Spinal cord (tissue), 10 donors: ENCODE measurements around the gene CCT2. TPM values are rescaled to one million over a fixed set of nuclear protein-coding genes. Genes with fewer than 3 reads are reported as not detected.

ENCODE experiments used
- DNase-seq, 6 donors: peaks; one replicate each; pipeline versions ENCODE4 v3.0.0 to v3.0.0-alpha.2; 2013 to 2015; ENCODE audit warnings: low spot score in 6 of 6, low read depth in 4 of 6
- H3K27ac ChIP-seq: one replicate; pipeline ENCODE4 v1.5.1; 2013; ENCODE audit warnings: low read depth, low read length, control low read depth
- H3K27me3 ChIP-seq: one replicate; pipeline ENCODE4 v1.6.1; 2013; ENCODE audit warnings: low read length; ENCODE audit not compliant: control insufficient read depth, insufficient read depth
- H3K36me3 ChIP-seq: one replicate; pipeline ENCODE4 v1.6.1; 2013; ENCODE audit warnings: low read length; ENCODE audit not compliant: control insufficient read depth, insufficient read depth
- H3K4me1 ChIP-seq: one replicate; pipeline ENCODE4 v1.6.1; 2013; ENCODE audit warnings: low read length; ENCODE audit not compliant: control insufficient read depth, insufficient read depth
- H3K4me3 ChIP-seq: one replicate; pipeline ENCODE4 v1.5.1; 2013; ENCODE audit warnings: low read depth, low read length, control low read depth
- H3K9me3 ChIP-seq: one replicate; pipeline ENCODE4 v1.6.1; 2013; ENCODE audit warnings: low read length; ENCODE audit not compliant: control insufficient read depth, insufficient read depth
- WGBS: methylation state at CpG from one replicate; pipeline ENCODE4 v1.1.5; 2013; ENCODE audit warnings: missing lambda C conversion rate; ENCODE audit not compliant: insufficient coverage; 5-methylcytosine and 5-hydroxymethylcytosine counted together
- long read RNA-seq, 4 donors: transcript quantifications; one replicate each; lab custom pipeline, GENCODE V29; 2026
- polyA plus RNA-seq, 2 donors: library from polyadenylated mRNA; unstranded; fragments of 120-200 nt; gene quantifications; one replicate each; pipeline ENCODE4 v1.2.1, GENCODE V29; 2013; ENCODE audit not compliant: insufficient read length in 2 of 2
- total RNA-seq, 2 donors: library from RNA; depleted of rRNA in 1 of 2; stranded (reverse); fragments of 120-200 nt in 1 of 2; fragments of >200 nt in 1 of 2; gene quantifications; one replicate each; pipeline versions ENCODE4 v1.2.3 to v1.2.4, GENCODE V29; 2013 to 2014
- donor health status: healthy.

CCT2 gene
- total RNA-seq (100 to 1,000 TPM; 207 to 220 TPM), polyA plus RNA-seq (100 to 1,000 TPM; 207 to 208 TPM)
- long read RNA-seq, donor 1, transcript CCT2-211 (2 exons, 567 nt): minor isoform, 26 of 169 reads
- long read RNA-seq, donor 1, transcript CCT2-201 (16 exons, 2,041 nt): major isoform, 38 of 169 reads
- long read RNA-seq, donor 1, partial matches to known transcripts: 100 of 169 reads
- long read RNA-seq, donor 1, other reads (novel, unspliced or antisense): 0 of 169 reads
- long read RNA-seq, donor 2, transcript CCT2-201 (16 exons, 2,041 nt): major isoform, 15 of 33 reads
- long read RNA-seq, donor 2, partial matches to known transcripts: 11 of 33 reads
- long read RNA-seq, donor 2, other reads (novel, unspliced or antisense): 0 of 33 reads
- long read RNA-seq, donor 3, transcript CCT2-201 (16 exons, 2,041 nt): major isoform, 17 of 39 reads
- long read RNA-seq, donor 3, transcript CCT2-211 (2 exons, 567 nt): minor isoform, 5 of 39 reads
- long read RNA-seq, donor 3, partial matches to known transcripts: 14 of 39 reads
- long read RNA-seq, donor 3, other reads (novel, unspliced or antisense): 0 of 39 reads
- long read RNA-seq, donor 4, transcript CCT2-211 (2 exons, 567 nt): minor isoform, 27 of 179 reads
- long read RNA-seq, donor 4, transcript CCT2-201 (16 exons, 2,041 nt): major isoform, 31 of 179 reads
- long read RNA-seq, donor 4, partial matches to known transcripts: 110 of 179 reads
- long read RNA-seq, donor 4, other reads (novel, unspliced or antisense): 0 of 179 reads

DNA sequence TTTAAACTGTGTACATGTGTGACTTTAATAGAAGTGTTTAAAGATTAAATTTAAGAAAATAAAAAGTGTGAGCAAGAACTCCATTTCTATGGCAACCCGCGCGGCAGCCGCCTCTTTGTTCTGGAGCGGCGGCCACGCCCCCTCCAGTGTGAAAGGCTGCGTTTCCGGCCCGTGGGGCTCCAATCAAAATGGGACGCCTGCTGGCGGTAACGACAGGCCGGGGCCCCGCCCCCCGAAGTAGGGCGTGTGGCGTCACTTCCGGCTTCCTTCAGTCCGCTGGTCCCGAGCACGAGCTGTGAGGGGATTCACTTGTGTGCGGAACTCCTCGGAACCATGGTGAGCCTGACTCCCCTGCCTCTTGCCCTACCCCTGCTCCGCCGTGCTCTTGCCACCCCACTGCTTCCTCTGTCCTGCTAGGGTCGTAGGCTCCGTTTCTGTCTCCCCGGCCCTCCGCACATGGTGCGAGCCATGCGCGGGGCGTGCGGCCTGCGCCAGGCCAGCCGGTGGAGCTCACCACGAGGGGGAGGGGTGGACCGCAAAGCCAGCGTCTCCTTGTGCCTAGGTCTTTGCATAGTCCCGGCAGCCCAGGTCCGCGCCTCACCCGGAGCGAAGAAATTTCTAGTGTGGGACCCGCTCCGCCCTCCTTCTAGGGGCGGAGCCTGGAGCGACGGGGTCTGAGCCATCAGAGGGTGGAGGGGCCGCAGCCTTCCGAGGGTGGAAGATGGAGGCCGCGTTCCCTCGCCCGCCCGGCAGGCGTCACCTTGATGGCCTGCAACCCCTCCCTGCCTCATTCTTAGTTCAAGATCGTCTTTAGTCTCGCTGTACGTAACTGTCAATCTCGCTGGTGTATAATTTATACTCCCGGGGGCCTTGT is at the start of gene CCT2:
Gene CCT2 (plus strand): TSS at position 271 of the 874 bp plus-strand sequence. CDS start 63 bp downstream, at position 334.
- Histone ChIP-seq H3K4me3 (peak within 1 kb of the TSS; percentile 97), H3K9me3 (no peaks in the 10 kb centered on the region), H3K4me1 (peaks cover 5% of the 10 kb centered on the region), H3K36me3 (peaks cover 16% of the 10 kb centered on the region), H3K27me3 (no peaks in the 10 kb centered on the region), H3K27ac (peak within 1 kb of the TSS; percentile 95)
- WGBS: 0% methylated on average over 63 of the region's 63 CpGs
- DNase-seq: peak; percentile 88 to 99 (median 92)

DNA sequence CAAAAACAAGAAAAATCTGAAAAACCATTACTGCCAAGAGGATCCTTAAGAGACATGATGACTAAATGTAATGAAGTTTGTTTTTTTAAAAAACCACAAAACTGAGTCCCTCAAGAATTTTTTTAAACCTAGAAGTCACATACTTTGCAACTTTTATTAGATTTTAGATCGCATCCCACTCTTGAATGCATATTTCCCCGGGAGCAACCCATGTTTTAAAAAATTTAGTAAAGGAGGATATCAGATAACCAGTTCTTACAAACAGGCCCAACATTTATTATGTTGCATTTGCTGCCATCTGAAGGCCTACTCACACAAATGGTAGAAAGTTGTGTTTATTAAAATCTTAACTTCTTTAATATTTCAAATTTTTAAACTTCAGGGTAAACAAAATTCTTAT is 44.3 kb upstream of the CCT2 start:
- Histone ChIP-seq H3K4me3 (no peak overlapping the region), H3K4me1 (peaks cover 4% of the 10 kb centered on the region), H3K9me3 (no peaks in the 10 kb centered on the region), H3K36me3 (no peaks in the 10 kb centered on the region), H3K27ac (no peak overlapping the region), H3K27me3 (no peaks in the 10 kb centered on the region)
- no peak for DNase-seq
- WGBS: no CpG with 5 or more reads among the region's 2 CpGs

DNA sequence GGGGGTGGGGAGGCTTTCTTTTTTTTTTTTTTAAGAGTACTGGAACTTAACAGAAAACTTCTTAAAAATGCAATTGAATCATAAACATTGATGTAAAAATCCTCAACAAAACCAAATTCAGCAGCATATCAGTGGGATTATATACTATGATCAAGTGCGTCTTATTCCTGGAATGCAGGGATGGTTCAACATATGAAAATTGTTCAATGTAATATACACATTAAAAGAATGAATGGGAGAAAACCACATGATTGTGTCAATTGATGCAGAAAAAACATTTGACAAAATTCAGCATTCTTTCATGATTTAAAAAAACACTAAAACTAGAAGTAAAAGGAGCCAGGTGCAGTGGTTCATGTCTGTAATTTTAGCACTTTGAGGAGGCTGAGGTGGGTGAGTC is 41.2 kb upstream of the CCT2 start:
- no peak for DNase-seq
- no CpG with 5 or more reads among the region's 1 CpG for WGBS

DNA sequence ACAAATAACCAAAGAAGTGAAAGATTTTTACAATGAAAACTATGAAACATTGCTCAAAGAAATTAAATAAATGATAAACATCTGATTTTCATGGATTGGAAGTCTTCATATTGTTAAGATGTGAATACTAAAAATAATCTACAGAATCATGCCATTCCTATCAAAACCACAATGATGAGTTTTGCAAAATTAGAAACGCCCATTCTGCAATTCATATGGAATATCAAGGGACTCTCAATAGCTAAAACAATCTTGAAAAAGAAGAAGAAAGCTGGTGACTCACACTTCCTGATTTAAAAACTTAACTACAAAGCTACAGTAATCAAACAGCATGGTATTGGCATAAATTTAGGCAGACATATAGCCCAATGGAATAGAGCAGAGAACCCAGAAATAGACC is 40.2 kb upstream of the CCT2 start:
- no peak for DNase-seq
- H3K36me3 ChIP-seq: no peaks in the 10 kb centered on the region
- no peak overlapping the region for H3K27ac ChIP-seq
- WGBS: no CpG with 5 or more reads among the region's 1 CpG
- no peaks in the 10 kb centered on the region for H3K4me1 ChIP-seq
- H3K4me3 ChIP-seq: no peak overlapping the region
- H3K27me3 ChIP-seq: no peaks in the 10 kb centered on the region
- H3K9me3 ChIP-seq: no peaks in the 10 kb centered on the region

More for the DNA sequence above, 41.2 kb upstream of the CCT2 start:
- Histone ChIP-seq H3K27me3 (no peaks in the 10 kb centered on the region), H3K27ac (no peak overlapping the region), H3K4me1 (no peaks in the 10 kb centered on the region), H3K4me3 (no peak overlapping the region), H3K9me3 (no peaks in the 10 kb centered on the region), H3K36me3 (no peaks in the 10 kb centered on the region)

DNA sequence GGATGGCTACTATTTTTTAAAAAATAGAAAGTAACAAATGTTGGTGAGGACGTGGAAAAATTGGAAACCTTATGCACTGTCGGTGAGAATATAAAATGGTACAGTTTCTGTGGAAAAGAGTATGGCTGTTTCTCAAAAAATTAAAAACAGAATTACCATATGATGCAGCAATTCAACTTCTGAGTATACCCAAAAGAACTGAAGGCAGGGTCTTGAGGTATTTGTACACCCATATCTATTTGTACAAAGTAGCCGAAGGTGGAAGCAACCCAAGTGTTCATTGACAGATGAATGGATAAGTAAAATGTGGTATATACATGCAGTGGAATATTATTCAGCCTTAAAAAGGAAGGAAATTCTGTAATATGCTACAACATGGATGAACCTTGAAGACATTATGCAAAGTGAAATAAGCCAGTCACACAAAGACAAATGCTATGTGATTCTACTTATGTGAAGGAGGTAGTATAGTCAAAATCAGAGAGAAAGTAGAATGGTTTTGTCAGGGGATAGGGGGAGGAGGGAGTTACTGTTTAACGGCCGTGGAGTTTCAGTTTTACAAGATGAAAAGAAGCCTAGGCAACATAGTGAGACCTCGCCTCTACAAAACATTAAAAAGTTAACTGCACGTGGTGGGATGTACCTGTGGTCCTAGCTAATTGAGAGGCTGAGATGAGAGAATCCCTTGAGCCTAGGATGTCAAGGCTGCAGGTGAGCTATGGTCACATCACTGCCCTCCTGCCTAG is 38.4 kb upstream of the CCT2 start:
- H3K9me3 ChIP-seq: no peaks in the 10 kb centered on the region
- no peak overlapping the region for H3K4me3 ChIP-seq
- H3K27ac ChIP-seq: no peak overlapping the region
- DNase-seq: no peak
- no peaks in the 10 kb centered on the region for H3K27me3 ChIP-seq
- no peaks in the 10 kb centered on the region for H3K4me1 ChIP-seq
- no peaks in the 10 kb centered on the region for H3K36me3 ChIP-seq
- WGBS: 92% methylated on average over 2 of the region's 7 CpGs

DNA sequence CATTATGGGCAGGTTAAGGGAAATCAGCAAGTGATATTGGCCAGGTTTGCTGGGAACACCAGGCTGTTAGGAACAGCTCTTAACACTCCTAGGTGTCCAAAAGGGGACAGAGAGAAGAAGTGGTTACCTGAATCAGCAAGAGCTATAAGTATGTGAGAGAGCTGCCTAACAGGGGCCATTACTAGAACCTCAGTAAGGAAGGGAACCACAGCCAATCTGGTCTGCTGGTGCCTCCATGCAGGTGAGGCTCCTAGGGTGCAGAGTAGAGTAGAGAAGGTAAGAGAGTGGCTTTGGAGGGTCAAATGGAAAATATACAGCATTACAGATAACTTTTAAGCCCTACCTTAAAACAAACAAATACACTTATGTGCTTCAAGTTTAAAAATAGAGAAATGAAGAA is 36.6 kb upstream of the CCT2 start:
- no peaks in the 10 kb centered on the region for H3K9me3 ChIP-seq
- no peak for DNase-seq
- H3K36me3 ChIP-seq: no peaks in the 10 kb centered on the region
- H3K4me3 ChIP-seq: no peak overlapping the region
- H3K4me1 ChIP-seq: no peaks in the 10 kb centered on the region
- H3K27me3 ChIP-seq: no peaks in the 10 kb centered on the region
- H3K27ac ChIP-seq: no peak overlapping the region

DNA sequence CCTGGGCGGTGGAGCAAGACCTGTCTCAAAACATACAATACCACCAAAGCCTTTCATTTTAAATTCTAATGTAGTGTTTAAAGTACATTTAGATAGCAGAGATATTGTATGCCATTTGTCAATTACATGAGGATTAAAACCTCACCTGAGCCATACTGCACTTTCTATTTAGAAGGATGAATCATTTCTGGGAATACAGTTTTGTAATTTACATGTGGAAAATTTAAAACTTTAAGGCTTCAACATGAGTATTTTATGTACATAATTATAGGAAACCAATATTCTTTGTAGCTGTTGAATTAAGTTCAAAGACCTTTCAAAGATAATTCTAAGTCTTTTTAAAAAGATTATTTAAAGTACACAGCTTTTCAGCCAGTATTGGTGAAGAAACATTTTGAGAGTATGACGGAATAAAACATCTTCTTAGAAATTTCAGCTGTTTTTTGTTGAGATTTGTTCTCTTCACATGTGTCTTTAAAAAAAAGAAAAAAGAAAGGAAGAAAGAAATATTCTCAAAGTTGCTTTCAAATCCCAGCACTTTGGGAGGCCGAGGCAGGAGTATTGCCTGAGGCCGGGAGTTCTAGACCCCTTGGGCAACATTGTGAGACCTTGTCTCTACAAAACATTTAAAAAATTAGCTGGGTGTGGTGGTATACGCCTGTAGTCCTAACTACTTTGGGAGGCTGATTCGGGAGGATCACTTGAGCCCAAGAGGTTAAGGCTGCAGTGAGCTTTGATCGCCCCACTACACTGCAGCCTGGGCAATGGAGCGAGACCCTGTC is 34.5 kb upstream of the CCT2 start:
- Histone ChIP-seq H3K27me3 (no peaks in the 10 kb centered on the region), H3K4me1 (no peaks in the 10 kb centered on the region), H3K36me3 (no peaks in the 10 kb centered on the region), H3K27ac (no peak overlapping the region), H3K4me3 (no peak overlapping the region), H3K9me3 (no peaks in the 10 kb centered on the region)
- no CpG with 5 or more reads among the region's 8 CpGs for WGBS
- DNase-seq: no peak

DNA sequence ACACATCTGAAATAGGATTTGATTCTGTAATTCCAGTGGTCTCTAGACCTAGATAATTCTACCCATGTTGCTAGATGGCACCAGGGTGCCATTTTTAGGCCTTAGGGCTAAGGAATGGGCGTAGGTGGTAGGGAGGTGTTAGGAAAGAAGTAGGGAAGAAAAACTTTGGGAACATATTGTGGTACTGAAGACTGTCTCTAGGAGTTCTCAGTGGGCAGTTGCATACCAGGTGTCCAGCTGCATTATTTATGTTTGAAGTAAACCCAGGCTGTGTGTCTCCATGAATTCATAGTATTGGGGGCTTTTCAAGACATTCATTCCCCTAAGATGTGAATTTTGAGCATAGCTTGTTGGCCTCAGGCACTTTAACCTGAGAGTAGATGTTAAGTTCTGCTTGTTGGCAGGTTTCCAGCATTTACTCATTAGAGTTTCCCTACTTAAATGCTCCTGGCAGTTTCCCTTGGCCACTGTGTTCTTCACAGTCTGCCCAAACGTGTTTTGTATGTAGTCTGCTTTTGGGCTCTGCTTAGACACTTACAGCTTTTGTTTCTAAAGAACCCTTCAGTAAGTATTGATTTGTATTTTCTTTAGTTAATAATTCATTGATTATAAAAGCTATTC is 31.5 kb upstream of the CCT2 start:
- WGBS: 71% methylated on average over 1 of the region's 2 CpGs
- Histone ChIP-seq H3K27me3 (no peaks in the 10 kb centered on the region), H3K4me3 (no peak overlapping the region), H3K4me1 (no peaks in the 10 kb centered on the region), H3K27ac (peak overlapping the region; percentile 73), H3K9me3 (no peaks in the 10 kb centered on the region), H3K36me3 (peaks cover 2% of the 10 kb centered on the region)
- peak; percentile 32 to 80 (median 52) for DNase-seq
